RKO (cell line): Measurements from ENCODE around the gene MYT1.

Source experiments
- DNase-seq: peaks from one replicate; pipeline ENCODE4 v3.0.0-alpha.2; 2016; ENCODE audit warnings: low spot score

MYT1 gene

GRCh38 chr20:64153861-64154589 is 10.2 kb upstream of the MYT1 start:
- no peak for DNase-seq

- no peak for DNase-seq
Observed at GRCh38 chr20:64154590-64155257, 9.5 kb upstream of the MYT1 start.

- DNase-seq = no peak
Observed at GRCh38 chr20:64155258-64156135, 8.8 kb upstream of the MYT1 start.

GRCh38 chr20:64156136-64156885 is 7.9 kb upstream of the MYT1 start:
- DNase-seq = no peak

- DNase-seq = no peak
Observed at GRCh38 chr20:64156886-64157875, 7.1 kb upstream of the MYT1 start.

GRCh38 chr20:64157878-64158277 is 6.4 kb upstream of the MYT1 start:
- DNase-seq = no peak

GRCh38 chr20:64158346-64159285 is 5.6 kb upstream of the MYT1 start:
- peak; percentile 19 for DNase-seq

- DNase-seq = no peak
Observed at GRCh38 chr20:64159286-64159680, 5.0 kb upstream of the MYT1 start.

- DNase-seq = no peak
Observed at GRCh38 chr20:64159711-64160110, 4.5 kb upstream of the MYT1 start.

GRCh38 chr20:64160118-64160517 is 4.1 kb upstream of the MYT1 start:
- no peak for DNase-seq

- no peak for DNase-seq
Observed at GRCh38 chr20:64160526-64161355, 3.5 kb upstream of the MYT1 start.

GRCh38 chr20:64161356-64162238 is 2.7 kb upstream of the MYT1 start:
- DNase-seq = no peak

- no peak for DNase-seq
Observed at GRCh38 chr20:64162239-64162910, 1.9 kb upstream of the MYT1 start.

GRCh38 chr20:64163776-64164122 is 503 bp upstream of the MYT1 start:
- DNase-seq = no peak

GRCh38 chr20:64165866-64166600 is 1.8 kb downstream of the MYT1 start:
- DNase-seq = no peak
